SK-N-SH treated with all-trans-retinoic acid at 6 μM for 48 hours (cell line): ENCODE data around the gene AMOT.

Experiments
- ATAC-seq: fragments of 200-7000 bp; cut with Tn5 transposase; 3 replicates; pipeline ENCODE4 v1.9.1; 2020; ENCODE audit warnings: mild to moderate bottlenecking, moderate library complexity
- ARNTL ChIP-seq: fragments of 450-650 bp; formaldehyde crosslinking; IDR thresholded peaks from 2 replicates; pipeline ENCODE4 v1.5.0; 2020; ENCODE audit warnings: low read depth, mild to moderate bottlenecking, moderate library complexity, borderline replicate concordance
- BACH2 ChIP-seq: fragments of 250-450 bp; sonication (Bioruptor Pico); IDR thresholded peaks from 2 replicates; pipeline ENCODE4 v1.9.0; 2021; ENCODE audit warnings: mild to moderate bottlenecking, borderline replicate concordance
- ESRRG ChIP-seq: fragments of 250-450 bp; sonication (Bioruptor Pico); IDR thresholded peaks from 2 replicates; pipeline ENCODE4 v1.6.1; 2021; ENCODE audit warnings: mild to moderate bottlenecking
- ISL1 ChIP-seq: fragments of 250-450 bp; sonication (Bioruptor Pico); IDR thresholded peaks from 2 replicates; pipeline ENCODE4 v2.1.2; 2022; ENCODE audit warnings: mild to moderate bottlenecking, moderate library complexity
- OSR1 ChIP-seq: fragments of 250-450 bp; sonication (Bioruptor Pico); IDR thresholded peaks from 2 replicates; pipeline ENCODE4 v1.8.0; 2022; ENCODE audit warnings: moderate library complexity, mild to moderate bottlenecking, inconsistent platforms
- PPARA ChIP-seq: fragments of 250-450 bp; sonication (Bioruptor Pico); IDR thresholded peaks from 2 replicates; pipeline ENCODE4 v1.5.0; 2020; ENCODE audit warnings: mild to moderate bottlenecking, borderline replicate concordance
- TCF4 ChIP-seq: fragments of 250-450 bp; sonication (Bioruptor Pico); IDR thresholded peaks from 2 replicates; pipeline ENCODE4 v1.8.0; 2021; ENCODE audit warnings: mild to moderate bottlenecking, moderate library complexity, borderline replicate concordance
- TOX ChIP-seq: fragments of 250-450 bp; sonication (Bioruptor Pico); IDR thresholded peaks from 2 replicates; pipeline ENCODE4 v1.8.0; 2021; ENCODE audit warnings: mild to moderate bottlenecking, moderate library complexity, borderline replicate concordance
- ZC3H10 ChIP-seq: fragments of 250-450 bp; sonication (Bioruptor Pico); IDR thresholded peaks from 2 replicates; pipeline ENCODE4 v1.5.1; 2021; ENCODE audit warnings: mild to moderate bottlenecking, moderate library complexity
- ZFP3 ChIP-seq: fragments of 250-450 bp; sonication (Bioruptor Pico); IDR thresholded peaks from 2 replicates; pipeline ENCODE4 v1.5.0; 2020; ENCODE audit warnings: mild to moderate bottlenecking, moderate library complexity
- ZNF70 ChIP-seq: fragments of 450-650 bp; formaldehyde crosslinking; IDR thresholded peaks from 2 replicates; pipeline ENCODE4 v1.5.0; 2020; ENCODE audit warnings: mild to moderate bottlenecking, moderate library complexity
- ZNF8 ChIP-seq: fragments of 450-650 bp; formaldehyde crosslinking; IDR thresholded peaks from 2 replicates; pipeline ENCODE4 v1.5.0; 2020; ENCODE audit warnings: mild to moderate bottlenecking, moderate library complexity
- TF ChIP-seq, protein P1 (sequence below): fragments of 250-450 bp; sonication (Bioruptor Pico); IDR thresholded peaks from 2 replicates; pipeline ENCODE4 v1.5.1; 2020; ENCODE audit warnings: low read depth, mild to moderate bottlenecking, moderate library complexity
- TF ChIP-seq, protein P2 (sequence below): fragments of 250-450 bp; sonication (Bioruptor Pico); IDR thresholded peaks from 2 replicates; pipeline ENCODE4 v1.8.0; 2021; ENCODE audit warnings: low read depth, mild to moderate bottlenecking, moderate library complexity, borderline replicate concordance
- TF ChIP-seq, protein P3 (sequence below): fragments of 250-450 bp; sonication (Bioruptor Pico); IDR thresholded peaks from 2 replicates; pipeline ENCODE4 v1.5.0; 2020; ENCODE audit warnings: mild to moderate bottlenecking, moderate library complexity

AMOT gene

DNA sequence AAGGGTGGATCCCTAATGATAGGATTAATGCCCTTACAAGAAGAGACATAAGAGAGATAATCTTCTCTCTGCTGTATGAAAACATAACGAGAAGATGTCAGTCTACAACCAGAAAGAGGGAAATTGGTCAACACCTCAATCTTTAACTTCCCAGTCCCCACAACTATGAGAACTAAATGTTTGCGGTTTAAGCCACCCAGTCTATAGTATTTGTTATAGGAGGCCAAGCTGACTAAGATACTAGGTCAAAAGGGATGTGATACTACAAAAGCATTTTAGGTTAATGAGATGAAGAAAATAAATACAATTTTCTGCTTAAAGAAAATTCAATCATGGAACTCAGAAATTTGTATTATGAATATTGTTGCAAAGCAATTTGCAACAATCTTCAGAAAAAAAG, 105.5 kb downstream of the AMOT start:
- TF ChIP-seq OSR1 (CRISPR knock-in tag) (no peak), ZC3H10 (CRISPR knock-in tag) (no peak), TOX (CRISPR knock-in tag) (no peak), PPARA (CRISPR knock-in tag) (no peak), BACH2 (no peak), TCF4 (CRISPR knock-in tag) (no peak), ZFP3 (CRISPR knock-in tag) (no peak), ARNTL (no peak), ZNF70 (CRISPR knock-in tag) (no peak), ESRRG (CRISPR knock-in tag) (no peak), ISL1 (CRISPR knock-in tag) (no peak)
- TF ChIP-seq, protein P1, sequence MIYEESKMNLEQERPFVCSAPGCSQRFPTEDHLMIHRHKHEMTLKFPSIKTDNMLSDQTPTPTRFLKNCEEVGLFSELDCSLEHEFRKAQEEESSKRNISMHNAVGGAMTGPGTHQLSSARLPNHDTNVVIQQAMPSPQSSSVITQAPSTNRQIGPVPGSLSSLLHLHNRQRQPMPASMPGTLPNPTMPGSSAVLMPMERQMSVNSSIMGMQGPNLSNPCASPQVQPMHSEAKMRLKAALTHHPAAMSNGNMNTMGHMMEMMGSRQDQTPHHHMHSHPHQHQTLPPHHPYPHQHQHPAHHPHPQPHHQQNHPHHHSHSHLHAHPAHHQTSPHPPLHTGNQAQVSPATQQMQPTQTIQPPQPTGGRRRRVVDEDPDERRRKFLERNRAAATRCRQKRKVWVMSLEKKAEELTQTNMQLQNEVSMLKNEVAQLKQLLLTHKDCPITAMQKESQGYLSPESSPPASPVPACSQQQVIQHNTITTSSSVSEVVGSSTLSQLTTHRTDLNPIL (CRISPR knock-in tag), result no peak
- TF ChIP-seq, protein P2, sequence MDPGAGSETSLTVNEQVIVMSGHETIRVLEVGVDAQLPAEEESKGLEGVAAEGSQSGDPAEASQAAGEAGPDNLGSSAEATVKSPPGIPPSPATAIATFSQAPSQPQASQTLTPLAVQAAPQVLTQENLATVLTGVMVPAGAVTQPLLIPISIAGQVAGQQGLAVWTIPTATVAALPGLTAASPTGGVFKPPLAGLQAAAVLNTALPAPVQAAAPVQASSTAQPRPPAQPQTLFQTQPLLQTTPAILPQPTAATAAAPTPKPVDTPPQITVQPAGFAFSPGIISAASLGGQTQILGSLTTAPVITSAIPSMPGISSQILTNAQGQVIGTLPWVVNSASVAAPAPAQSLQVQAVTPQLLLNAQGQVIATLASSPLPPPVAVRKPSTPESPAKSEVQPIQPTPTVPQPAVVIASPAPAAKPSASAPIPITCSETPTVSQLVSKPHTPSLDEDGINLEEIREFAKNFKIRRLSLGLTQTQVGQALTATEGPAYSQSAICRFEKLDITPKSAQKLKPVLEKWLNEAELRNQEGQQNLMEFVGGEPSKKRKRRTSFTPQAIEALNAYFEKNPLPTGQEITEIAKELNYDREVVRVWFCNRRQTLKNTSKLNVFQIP, result no peak
- TF ChIP-seq, protein P3, sequence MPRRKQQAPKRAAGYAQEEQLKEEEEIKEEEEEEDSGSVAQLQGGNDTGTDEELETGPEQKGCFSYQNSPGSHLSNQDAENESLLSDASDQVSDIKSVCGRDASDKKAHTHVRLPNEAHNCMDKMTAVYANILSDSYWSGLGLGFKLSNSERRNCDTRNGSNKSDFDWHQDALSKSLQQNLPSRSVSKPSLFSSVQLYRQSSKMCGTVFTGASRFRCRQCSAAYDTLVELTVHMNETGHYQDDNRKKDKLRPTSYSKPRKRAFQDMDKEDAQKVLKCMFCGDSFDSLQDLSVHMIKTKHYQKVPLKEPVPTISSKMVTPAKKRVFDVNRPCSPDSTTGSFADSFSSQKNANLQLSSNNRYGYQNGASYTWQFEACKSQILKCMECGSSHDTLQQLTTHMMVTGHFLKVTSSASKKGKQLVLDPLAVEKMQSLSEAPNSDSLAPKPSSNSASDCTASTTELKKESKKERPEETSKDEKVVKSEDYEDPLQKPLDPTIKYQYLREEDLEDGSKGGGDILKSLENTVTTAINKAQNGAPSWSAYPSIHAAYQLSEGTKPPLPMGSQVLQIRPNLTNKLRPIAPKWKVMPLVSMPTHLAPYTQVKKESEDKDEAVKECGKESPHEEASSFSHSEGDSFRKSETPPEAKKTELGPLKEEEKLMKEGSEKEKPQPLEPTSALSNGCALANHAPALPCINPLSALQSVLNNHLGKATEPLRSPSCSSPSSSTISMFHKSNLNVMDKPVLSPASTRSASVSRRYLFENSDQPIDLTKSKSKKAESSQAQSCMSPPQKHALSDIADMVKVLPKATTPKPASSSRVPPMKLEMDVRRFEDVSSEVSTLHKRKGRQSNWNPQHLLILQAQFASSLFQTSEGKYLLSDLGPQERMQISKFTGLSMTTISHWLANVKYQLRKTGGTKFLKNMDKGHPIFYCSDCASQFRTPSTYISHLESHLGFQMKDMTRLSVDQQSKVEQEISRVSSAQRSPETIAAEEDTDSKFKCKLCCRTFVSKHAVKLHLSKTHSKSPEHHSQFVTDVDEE (CRISPR knock-in tag), result no peak
- no peak for ATAC-seq

DNA sequence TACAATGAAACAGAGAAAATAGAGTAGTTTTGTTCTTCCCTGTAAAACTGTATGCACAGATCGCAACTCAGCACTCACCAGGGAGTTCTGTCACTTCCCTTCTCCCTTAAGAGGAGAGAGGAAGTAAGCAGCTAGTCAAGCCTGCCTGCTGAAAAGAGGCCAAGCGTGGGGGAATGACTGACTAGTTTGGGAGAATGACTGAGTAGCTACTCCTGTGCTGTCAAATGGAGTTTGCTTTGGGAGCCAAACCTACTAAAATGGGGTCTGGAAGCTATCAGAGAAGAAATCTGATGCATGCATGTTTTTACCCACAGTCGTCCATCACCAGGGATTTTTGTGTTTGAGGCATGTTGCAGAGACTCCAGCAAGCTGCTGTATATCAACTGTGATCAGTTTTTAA, 106.3 kb downstream of the AMOT start:
- no peak for TF ChIP-seq ZFP3 (CRISPR knock-in tag)
- TF ChIP-seq, all 23 proteins: peak for 0
- ATAC-seq, result no peak; the same call in 2 of the 3 replicates

DNA sequence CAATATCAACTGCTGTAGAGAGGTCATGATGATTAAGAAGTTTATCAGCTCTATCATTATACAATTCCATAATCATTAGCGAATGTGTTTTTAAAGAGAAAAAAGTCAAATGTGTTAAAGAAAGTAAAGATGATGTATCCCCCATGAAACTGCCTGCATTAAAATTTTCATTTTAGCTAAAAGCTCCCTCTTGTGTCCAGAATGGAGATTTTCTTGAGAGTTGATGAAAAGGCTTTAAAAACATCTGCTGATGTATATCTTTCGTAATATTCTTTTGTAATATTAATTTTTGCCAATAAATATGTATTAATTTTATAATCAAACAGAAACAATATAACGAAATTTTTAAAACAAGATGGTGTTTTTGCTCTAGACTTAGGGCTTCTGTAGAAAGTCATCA, 108.8 kb downstream of the AMOT start:
- TF ChIP-seq ESRRG (CRISPR knock-in tag) (no peak), ZNF8 (CRISPR knock-in tag) (no peak), ISL1 (CRISPR knock-in tag) (no peak), TOX (CRISPR knock-in tag) (no peak)
- TF ChIP-seq, protein P3 (CRISPR knock-in tag), result no peak
- no peak for ATAC-seq
